GM12801 (cell line): ENCODE results near the gene KATNAL1.

ENCODE experiments used
- TF ChIP-seq, protein P1 (sequence below): IDR thresholded peaks from one replicate; pipeline ENCODE4 v1.5.1; 2011; ENCODE audit warnings: control low read depth; ENCODE audit not compliant: insufficient read length; ENCODE audit errors: extremely low read depth

The KATNAL1 gene

DNA sequence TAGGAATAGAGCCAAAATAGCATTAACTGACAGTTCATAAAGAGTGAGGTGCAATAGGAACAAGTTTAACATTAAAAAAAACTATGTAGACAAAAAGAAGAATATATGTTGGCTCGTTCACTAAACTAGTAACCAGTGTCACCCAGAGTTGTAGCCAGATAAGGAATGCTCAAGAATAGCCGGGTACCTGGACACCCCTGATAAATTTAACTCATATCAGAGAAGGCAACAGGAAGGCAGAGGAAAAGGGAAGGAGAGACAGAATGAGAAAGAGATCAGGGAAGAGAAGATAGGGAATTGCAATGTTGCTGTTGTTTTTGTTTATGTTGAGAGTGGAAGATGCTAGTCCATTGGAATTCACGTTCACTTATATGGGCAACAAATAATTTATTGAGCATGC, 31.6 kb upstream of the KATNAL1 start:
- TF ChIP-seq, protein P1, sequence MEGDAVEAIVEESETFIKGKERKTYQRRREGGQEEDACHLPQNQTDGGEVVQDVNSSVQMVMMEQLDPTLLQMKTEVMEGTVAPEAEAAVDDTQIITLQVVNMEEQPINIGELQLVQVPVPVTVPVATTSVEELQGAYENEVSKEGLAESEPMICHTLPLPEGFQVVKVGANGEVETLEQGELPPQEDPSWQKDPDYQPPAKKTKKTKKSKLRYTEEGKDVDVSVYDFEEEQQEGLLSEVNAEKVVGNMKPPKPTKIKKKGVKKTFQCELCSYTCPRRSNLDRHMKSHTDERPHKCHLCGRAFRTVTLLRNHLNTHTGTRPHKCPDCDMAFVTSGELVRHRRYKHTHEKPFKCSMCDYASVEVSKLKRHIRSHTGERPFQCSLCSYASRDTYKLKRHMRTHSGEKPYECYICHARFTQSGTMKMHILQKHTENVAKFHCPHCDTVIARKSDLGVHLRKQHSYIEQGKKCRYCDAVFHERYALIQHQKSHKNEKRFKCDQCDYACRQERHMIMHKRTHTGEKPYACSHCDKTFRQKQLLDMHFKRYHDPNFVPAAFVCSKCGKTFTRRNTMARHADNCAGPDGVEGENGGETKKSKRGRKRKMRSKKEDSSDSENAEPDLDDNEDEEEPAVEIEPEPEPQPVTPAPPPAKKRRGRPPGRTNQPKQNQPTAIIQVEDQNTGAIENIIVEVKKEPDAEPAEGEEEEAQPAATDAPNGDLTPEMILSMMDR = no peak

DNA sequence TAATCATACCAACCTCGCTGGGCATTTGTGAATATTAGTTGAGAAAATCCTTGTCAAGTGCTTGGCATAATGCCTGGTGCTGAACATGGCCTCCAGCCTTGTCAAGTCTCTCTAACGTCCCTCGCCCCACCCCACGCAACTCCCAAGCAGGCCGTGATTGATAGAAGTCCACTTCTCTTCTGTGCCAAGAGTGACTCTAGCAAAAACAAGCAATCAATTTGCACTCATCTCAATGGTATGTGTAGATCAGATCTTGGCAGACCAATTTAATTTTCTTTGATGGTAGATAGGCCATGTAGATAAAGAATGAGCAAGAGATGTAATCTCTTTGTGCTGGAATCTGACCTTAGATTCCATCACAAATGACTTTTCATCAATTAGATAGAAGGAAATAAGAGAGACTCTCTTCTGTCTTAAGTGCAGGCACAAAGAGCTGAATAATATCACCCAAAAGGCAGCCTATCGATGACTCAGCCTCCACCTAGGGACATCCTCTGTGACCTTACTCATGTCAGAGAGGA, 31.0 kb upstream of the KATNAL1 start:
- TF ChIP-seq, protein P1 = no peak

DNA sequence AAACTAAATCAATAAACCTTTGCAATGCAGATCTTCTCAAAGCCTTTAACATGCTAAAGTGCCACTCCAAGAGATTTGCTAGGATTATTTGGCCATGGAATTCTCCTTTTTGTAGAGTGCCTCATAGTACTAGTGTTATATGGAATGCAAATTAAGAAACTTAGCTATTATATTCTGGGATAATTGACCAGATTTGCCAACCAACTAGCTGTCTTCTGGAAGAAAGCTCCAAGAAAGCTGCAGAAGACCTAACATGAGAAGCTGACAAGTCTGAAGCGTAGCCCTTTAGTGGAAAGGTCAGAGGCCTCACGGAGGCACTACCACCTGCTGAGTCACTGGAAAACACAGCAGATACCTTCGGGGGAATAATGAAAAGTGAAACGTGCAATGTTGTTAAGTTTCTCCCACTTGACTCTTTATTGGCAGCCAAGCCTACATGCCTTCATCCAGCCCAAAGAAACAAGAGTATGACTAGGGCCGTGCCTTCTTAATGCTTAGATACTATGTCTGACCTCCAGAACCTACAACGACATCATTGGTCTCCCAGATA, 29.8 kb upstream of the KATNAL1 start:
- TF ChIP-seq, protein P1 = no peak

DNA sequence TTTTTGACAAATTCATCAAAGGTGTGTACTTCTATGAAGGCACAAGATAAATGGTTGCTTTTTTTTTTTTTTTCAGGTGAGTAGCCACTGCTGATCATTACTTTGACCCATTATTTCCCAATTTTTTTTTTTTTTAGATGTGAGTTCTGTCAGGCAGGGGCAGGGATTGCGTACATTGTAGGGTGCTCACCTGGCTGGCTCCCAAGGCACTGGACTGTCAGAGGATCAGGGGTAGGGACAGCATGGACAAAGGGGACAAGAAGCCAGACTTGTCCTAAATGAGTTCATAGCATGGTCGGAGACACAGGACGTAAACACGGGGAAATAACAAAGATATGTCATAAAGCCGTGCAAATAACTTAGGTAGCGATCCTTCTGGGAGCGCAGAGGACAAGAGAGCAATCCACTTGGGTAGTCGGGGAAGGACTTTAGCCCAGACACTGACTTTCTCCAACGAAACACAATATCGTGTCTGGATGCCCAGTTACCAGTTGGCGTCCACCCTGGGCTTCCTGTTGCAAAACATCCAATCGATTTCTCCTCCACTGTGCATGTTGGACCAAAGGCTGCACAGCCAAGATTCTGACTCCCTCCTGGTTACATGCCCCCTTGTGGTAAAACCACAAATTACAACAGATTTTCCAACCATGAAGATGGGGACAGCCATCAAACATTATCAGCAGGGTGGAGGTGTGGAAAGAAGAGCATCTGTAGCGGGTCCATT, 27.5 kb upstream of the KATNAL1 start:
- TF ChIP-seq, protein P1 = no peak

DNA sequence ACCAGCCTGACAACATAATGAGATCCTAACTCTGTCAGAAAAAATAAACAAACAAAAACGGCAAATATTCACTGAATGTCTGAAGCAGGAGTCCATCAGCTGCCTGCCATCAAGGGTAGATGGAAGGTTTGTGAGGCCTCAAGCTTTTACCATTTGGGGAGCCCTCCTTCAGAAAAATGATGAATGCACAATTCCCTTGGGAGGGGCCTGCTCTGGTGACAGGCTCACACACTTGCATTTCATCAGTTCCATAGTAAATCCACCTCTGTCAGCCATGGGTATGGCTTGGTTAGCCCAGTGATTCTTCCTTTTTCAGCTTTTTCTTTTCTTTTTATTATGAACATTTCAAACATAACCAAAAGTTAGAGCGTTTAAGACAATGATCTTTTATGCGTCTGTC, 26.3 kb upstream of the KATNAL1 start:
- TF ChIP-seq, protein P1 = no peak

DNA sequence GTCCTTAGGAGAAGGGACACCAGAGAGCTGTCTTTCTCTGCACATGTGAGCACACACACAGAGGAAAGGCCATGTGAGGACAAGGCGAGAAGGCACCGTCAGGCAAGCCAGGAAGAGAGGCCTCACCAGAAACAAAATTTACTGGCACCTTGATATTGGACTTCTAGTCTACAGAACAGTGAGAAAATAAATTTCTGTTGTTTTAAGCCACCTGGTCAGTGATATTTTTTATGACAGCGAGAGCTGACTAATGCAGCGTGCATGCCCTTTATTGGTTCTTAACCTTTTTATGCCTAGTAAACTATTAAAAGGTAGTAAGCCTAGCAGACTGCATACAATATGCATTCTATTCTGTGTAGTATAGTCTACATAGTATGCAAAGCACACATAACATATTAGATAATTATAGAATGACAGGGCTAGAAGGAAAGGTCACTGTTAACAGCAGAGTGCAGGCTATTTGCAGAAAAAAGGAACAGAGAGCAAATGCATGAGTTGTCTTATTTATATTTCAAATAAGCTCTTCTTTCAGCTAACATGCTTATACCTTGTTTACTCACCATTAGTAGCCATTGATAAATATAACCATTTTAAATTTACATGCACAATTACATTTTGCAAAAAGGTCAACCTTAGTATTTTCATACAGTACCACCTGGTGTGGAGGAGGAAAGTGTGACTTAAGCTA, 25.2 kb upstream of the KATNAL1 start:
- TF ChIP-seq, protein P1 = no peak

DNA sequence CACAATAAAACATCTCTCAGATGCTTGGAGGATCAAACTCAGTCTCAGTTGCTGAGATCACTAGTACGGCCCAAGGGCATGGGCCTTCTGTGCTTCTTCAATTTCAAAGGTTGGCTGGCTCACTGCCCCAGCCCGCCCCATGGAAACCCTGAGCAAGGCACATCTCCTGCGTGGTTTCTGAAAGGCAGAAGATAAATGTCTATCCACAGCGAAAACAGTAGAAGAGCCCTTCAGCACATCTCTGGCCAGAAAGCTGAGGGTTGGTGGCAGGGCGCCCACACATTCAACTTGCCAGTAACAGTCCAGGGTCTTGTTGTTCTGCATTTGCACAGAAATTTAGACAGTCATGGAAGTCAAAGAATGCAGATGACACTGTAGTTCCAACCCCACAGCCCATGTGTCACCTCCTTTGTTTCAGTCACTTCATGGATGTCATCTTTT, 24.0 kb upstream of the KATNAL1 start:
- TF ChIP-seq, protein P1 = no peak
